GM12878 (cell line): ENCODE data around the gene GABRB1.

Source experiments
- BMI1 ChIP-seq: fragments of 450-650 bp; IDR thresholded peaks from 2 replicates; pipeline ENCODE4 v1.6.1; 2016; ENCODE audit warnings: mild to moderate bottlenecking, moderate library complexity, borderline replicate concordance
- CHD1 ChIP-seq: IDR thresholded peaks from 2 replicates; pipeline ENCODE4 v1.6.1; 2012; ENCODE audit warnings: low read depth, low read length, improper control_type of control experiment
- EP300 ChIP-seq, 2 experiments: fragments of 150-350 bp in 1 of 2; IDR thresholded peaks; 2 replicates each; pipeline ENCODE4 v1.6.1; 2011 to 2012; ENCODE audit warnings: low read depth in 2 of 2, low read length in 2 of 2, borderline replicate concordance in 1 of 2, improper control_type of control experiment in 1 of 2, inconsistent platforms in 1 of 2; ENCODE audit not compliant: control insufficient read depth in 1 of 2
- EZH2 ChIP-seq: IDR thresholded peaks from 2 replicates; pipeline ENCODE4 v1.6.1; 2012; ENCODE audit warnings: low read depth, mild to moderate bottlenecking, control low read depth, inconsistent platforms, low read length, borderline replicate concordance; ENCODE audit not compliant: control insufficient read depth
- JUNB ChIP-seq: IDR thresholded peaks from 2 replicates; pipeline ENCODE4 v1.6.1; 2016; ENCODE audit warnings: antibody characterized with exemption, mild to moderate bottlenecking
- NR2C2 ChIP-seq: IDR thresholded peaks from 2 replicates; pipeline ENCODE4 v1.6.1; 2011; ENCODE audit warnings: borderline replicate concordance, low read depth; ENCODE audit not compliant: control insufficient read depth, insufficient read length
- POLR2AphosphoS5 ChIP-seq: IDR thresholded peaks from 2 replicates; pipeline ENCODE4 v1.6.1; 2011; ENCODE audit warnings: mild to moderate bottlenecking, low read length, inconsistent platforms
- RAD21 ChIP-seq: IDR thresholded peaks from 2 replicates; pipeline ENCODE4 v1.6.1; 2011; ENCODE audit warnings: mild to moderate bottlenecking, low read depth, low read length, moderate library complexity; ENCODE audit not compliant: insufficient read depth
- TF ChIP-seq, protein P1 (sequence below), 3 experiments: IDR thresholded peaks in 2 of 3; conservative IDR thresholded peaks in 1 of 3; 2 replicates each; pipeline ENCODE4 v1.5.1; 2011; ENCODE audit warnings: low read depth in 3 of 3, low read length in 3 of 3, mild to moderate bottlenecking in 3 of 3, control low read depth in 2 of 3, moderate library complexity in 2 of 3, inconsistent platforms in 1 of 3, mixed read lengths in 1 of 3; ENCODE audit not compliant: control insufficient read depth in 2 of 3, insufficient read depth in 1 of 3; ENCODE audit errors: extremely low read depth in 1 of 3
- TF ChIP-seq, protein P2 (sequence below): IDR thresholded peaks from 2 replicates; pipeline ENCODE4 v1.6.1; 2012; ENCODE audit warnings: mild to moderate bottlenecking, low read depth, low read length
- TF ChIP-seq, protein P3 (sequence below): IDR thresholded peaks from 2 replicates; pipeline ENCODE4 v1.6.1; 2011; ENCODE audit warnings: mild to moderate bottlenecking, low read depth, low read length, moderate library complexity; ENCODE audit not compliant: insufficient replicate concordance
- TF ChIP-seq, protein P4 (sequence below): fragments of 450-650 bp; formaldehyde crosslinking; IDR thresholded peaks from 2 replicates; pipeline ENCODE4 v1.5.0; 2022; ENCODE audit warnings: mild to moderate bottlenecking, missing genetic modification characterization

DNA sequence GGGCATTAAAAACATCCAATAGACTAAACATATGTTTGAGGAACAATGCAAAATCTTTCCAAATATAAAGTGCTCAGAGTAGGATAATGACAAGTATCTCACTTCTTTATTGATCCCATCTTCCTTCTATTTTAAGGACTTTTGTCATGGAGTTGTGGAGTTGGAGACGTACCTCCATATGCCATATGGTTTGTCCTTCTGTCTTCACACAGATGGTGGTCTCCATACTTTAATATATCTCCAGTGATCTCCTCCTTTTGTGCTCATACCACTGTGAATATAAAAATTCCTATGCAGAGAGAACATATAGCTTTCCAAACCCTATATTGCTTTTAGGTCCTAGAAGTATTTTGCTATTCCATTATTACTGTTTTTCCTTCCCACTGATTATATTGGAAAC is 64.5 kb downstream of the GABRB1 start:
- TF ChIP-seq JUNB (no peak), BMI1 (no peak), RAD21 (no peak), EZH2 (no peak), NR2C2 (no peak), EP300 (IDR thresholded peaks at IDR 0.05; ENCODE audit: borderline replicate concordance in 1 of 2, control insufficient read depth in 1 of 2, low read depth in 2 of 2, low read length in 2 of 2) (no peak), POLR2AphosphoS5 (no peak), CHD1 (no peak)
- TF ChIP-seq, protein P1, sequence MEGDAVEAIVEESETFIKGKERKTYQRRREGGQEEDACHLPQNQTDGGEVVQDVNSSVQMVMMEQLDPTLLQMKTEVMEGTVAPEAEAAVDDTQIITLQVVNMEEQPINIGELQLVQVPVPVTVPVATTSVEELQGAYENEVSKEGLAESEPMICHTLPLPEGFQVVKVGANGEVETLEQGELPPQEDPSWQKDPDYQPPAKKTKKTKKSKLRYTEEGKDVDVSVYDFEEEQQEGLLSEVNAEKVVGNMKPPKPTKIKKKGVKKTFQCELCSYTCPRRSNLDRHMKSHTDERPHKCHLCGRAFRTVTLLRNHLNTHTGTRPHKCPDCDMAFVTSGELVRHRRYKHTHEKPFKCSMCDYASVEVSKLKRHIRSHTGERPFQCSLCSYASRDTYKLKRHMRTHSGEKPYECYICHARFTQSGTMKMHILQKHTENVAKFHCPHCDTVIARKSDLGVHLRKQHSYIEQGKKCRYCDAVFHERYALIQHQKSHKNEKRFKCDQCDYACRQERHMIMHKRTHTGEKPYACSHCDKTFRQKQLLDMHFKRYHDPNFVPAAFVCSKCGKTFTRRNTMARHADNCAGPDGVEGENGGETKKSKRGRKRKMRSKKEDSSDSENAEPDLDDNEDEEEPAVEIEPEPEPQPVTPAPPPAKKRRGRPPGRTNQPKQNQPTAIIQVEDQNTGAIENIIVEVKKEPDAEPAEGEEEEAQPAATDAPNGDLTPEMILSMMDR (IDR thresholded peaks at IDR 0.05 in 2 of 3, conservative IDR thresholded peaks at IDR 0.05 in 1 of 3; ENCODE audit: control insufficient read depth in 2 of 3, extremely low read depth in 1 of 3, insufficient read depth in 1 of 3, low read depth in 3 of 3, low read length in 3 of 3) = no peak
- TF ChIP-seq, protein P2, sequence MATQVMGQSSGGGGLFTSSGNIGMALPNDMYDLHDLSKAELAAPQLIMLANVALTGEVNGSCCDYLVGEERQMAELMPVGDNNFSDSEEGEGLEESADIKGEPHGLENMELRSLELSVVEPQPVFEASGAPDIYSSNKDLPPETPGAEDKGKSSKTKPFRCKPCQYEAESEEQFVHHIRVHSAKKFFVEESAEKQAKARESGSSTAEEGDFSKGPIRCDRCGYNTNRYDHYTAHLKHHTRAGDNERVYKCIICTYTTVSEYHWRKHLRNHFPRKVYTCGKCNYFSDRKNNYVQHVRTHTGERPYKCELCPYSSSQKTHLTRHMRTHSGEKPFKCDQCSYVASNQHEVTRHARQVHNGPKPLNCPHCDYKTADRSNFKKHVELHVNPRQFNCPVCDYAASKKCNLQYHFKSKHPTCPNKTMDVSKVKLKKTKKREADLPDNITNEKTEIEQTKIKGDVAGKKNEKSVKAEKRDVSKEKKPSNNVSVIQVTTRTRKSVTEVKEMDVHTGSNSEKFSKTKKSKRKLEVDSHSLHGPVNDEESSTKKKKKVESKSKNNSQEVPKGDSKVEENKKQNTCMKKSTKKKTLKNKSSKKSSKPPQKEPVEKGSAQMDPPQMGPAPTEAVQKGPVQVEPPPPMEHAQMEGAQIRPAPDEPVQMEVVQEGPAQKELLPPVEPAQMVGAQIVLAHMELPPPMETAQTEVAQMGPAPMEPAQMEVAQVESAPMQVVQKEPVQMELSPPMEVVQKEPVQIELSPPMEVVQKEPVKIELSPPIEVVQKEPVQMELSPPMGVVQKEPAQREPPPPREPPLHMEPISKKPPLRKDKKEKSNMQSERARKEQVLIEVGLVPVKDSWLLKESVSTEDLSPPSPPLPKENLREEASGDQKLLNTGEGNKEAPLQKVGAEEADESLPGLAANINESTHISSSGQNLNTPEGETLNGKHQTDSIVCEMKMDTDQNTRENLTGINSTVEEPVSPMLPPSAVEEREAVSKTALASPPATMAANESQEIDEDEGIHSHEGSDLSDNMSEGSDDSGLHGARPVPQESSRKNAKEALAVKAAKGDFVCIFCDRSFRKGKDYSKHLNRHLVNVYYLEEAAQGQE = no peak
- TF ChIP-seq, protein P3, sequence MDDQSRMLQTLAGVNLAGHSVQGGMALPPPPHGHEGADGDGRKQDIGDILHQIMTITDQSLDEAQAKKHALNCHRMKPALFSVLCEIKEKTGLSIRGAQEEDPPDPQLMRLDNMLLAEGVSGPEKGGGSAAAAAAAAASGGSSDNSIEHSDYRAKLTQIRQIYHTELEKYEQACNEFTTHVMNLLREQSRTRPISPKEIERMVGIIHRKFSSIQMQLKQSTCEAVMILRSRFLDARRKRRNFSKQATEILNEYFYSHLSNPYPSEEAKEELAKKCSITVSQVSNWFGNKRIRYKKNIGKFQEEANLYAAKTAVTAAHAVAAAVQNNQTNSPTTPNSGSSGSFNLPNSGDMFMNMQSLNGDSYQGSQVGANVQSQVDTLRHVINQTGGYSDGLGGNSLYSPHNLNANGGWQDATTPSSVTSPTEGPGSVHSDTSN = no peak
- TF ChIP-seq, protein P4, sequence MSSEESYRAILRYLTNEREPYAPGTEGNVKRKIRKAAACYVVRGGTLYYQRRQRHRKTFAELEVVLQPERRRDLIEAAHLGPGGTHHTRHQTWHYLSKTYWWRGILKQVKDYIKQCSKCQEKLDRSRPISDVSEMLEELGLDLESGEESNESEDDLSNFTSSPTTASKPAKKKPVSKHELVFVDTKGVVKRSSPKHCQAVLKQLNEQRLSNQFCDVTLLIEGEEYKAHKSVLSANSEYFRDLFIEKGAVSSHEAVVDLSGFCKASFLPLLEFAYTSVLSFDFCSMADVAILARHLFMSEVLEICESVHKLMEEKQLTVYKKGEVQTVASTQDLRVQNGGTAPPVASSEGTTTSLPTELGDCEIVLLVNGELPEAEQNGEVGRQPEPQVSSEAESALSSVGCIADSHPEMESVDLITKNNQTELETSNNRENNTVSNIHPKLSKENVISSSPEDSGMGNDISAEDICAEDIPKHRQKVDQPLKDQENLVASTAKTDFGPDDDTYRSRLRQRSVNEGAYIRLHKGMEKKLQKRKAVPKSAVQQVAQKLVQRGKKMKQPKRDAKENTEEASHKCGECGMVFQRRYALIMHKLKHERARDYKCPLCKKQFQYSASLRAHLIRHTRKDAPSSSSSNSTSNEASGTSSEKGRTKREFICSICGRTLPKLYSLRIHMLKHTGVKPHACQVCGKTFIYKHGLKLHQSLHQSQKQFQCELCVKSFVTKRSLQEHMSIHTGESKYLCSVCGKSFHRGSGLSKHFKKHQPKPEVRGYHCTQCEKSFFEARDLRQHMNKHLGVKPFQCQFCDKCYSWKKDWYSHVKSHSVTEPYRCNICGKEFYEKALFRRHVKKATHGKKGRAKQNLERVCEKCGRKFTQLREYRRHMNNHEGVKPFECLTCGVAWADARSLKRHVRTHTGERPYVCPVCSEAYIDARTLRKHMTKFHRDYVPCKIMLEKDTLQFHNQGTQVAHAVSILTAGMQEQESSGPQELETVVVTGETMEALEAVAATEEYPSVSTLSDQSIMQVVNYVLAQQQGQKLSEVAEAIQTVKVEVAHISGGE = no peak
